DOHH2 (cell line): ENCODE measurements around the gene ASXL1.

Source experiments
- H3F3A ChIP-seq: fragments of 200-600 bp; sonication (generic), shearing (Covaris generic); 2 replicates; pipeline ENCODE4 v1.6.0; 2016; ENCODE audit warnings: antibody characterized with exemption, mild to moderate bottlenecking; ENCODE audit not compliant: control insufficient read depth, insufficient read depth
- H3K27ac ChIP-seq: fragments of 200-600 bp; sonication (generic); 2 replicates; pipeline ENCODE4 v1.5.1; 2014; ENCODE audit warnings: low read depth, mild to moderate bottlenecking, low read length, moderate library complexity
- H3K27me3 ChIP-seq: fragments of 200-600 bp; sonication (generic); 2 replicates; pipeline ENCODE4 v1.6.1; 2014; ENCODE audit warnings: mild to moderate bottlenecking, low read length, mixed read lengths; ENCODE audit not compliant: control insufficient read depth
- H3K36me3 ChIP-seq: fragments of 200-600 bp; sonication (generic); 2 replicates; pipeline ENCODE4 v1.6.1; 2014; ENCODE audit warnings: mild to moderate bottlenecking, low read length, moderate library complexity, mixed read lengths; ENCODE audit not compliant: control insufficient read depth
- H3K4me1 ChIP-seq: fragments of 200-600 bp; sonication (generic); 2 replicates; pipeline ENCODE4 v1.6.1; 2014; ENCODE audit warnings: mild to moderate bottlenecking, low read length, mixed read lengths; ENCODE audit not compliant: control insufficient read depth
- H3K4me2 ChIP-seq: fragments of 200-600 bp; sonication (generic); 2 replicates; pipeline ENCODE4 v1.6.0; 2014; ENCODE audit warnings: mild to moderate bottlenecking, low read length, moderate library complexity
- H3K4me3 ChIP-seq: fragments of 200-600 bp; sonication (generic); 2 replicates; pipeline ENCODE4 v1.5.1; 2014; ENCODE audit warnings: mild to moderate bottlenecking, low read length, mixed read lengths
- H3K79me2 ChIP-seq: fragments of 200-600 bp; sonication (generic); 2 replicates; pipeline ENCODE4 v1.6.1; 2014; ENCODE audit warnings: mild to moderate bottlenecking, low read length, mixed read lengths; ENCODE audit not compliant: control insufficient read depth
- H3K9me2 ChIP-seq: fragments of 200-600 bp; sonication (generic); replicated peaks from 2 replicates; pipeline ENCODE4 v1.6.1; 2014; ENCODE audit warnings: mild to moderate bottlenecking, low read length, mixed read lengths; ENCODE audit not compliant: control insufficient read depth
- H3K9me3 ChIP-seq: fragments of 200-600 bp; sonication (generic); 2 replicates; pipeline ENCODE4 v1.6.1; 2014; ENCODE audit warnings: antibody characterized with exemption, low read length, mixed read lengths; ENCODE audit not compliant: control insufficient read depth, insufficient read depth
- H4K20me1 ChIP-seq: fragments of 200-600 bp; sonication (generic); 2 replicates; pipeline ENCODE4 v1.6.0; 2014; ENCODE audit warnings: low read depth, mild to moderate bottlenecking, antibody characterized with exemption, low read length, moderate library complexity; ENCODE audit not compliant: control insufficient read depth, insufficient read depth
- CTCF ChIP-seq: fragments of 200-600 bp; sonication (generic); IDR thresholded peaks from one replicate; pipeline ENCODE4 v1.5.1; 2014; ENCODE audit warnings: antibody characterized with exemption, mild to moderate bottlenecking, low read depth, low read length; ENCODE audit not compliant: poor library complexity, severe bottlenecking
- EZH2phosphoT487 ChIP-seq: fragments of 200-600 bp; sonication (generic); IDR thresholded peaks from 2 replicates; pipeline ENCODE4 v1.6.1; 2017; ENCODE audit warnings: borderline replicate concordance, mild to moderate bottlenecking, antibody characterized with exemption, low read length, moderate library complexity, mixed read lengths

ASXL1 gene

GRCh38 chr20:32453467-32454163, 95.5 kb downstream of the ASXL1 start:
- Histone ChIP-seq H4K20me1 (no peaks in the 10 kb centered on the region), H3K4me3 (no peak overlapping the region), H3K27me3 (no peaks in the 10 kb centered on the region), H3F3A (no peaks in the 10 kb centered on the region; the same call in 1 of the 2 replicates), H3K4me2 (no peak overlapping the region), H3K79me2 (no peaks in the 10 kb centered on the region), H3K36me3 (no peaks in the 10 kb centered on the region), H3K9me2 (no peaks in the 10 kb centered on the region), H3K4me1 (peaks cover 22% of the 10 kb centered on the region), H3K9me3 (no peaks in the 10 kb centered on the region), H3K27ac (no peak overlapping the region)
- TF ChIP-seq EZH2phosphoT487 (no peak), CTCF (no peak)

GRCh38 chr20:32454164-32455145, 96.3 kb downstream of the ASXL1 start:
- H3K79me2 ChIP-seq = no peaks in the 10 kb centered on the region
- no peak for TF ChIP-seq EZH2phosphoT487
- H3K9me2 ChIP-seq = no peaks in the 10 kb centered on the region
- H3K36me3 ChIP-seq = no peaks in the 10 kb centered on the region
- H3K4me3 ChIP-seq = no peak overlapping the region
- H3K9me3 ChIP-seq = no peaks in the 10 kb centered on the region
- H4K20me1 ChIP-seq = no peaks in the 10 kb centered on the region
- H3F3A ChIP-seq = no peaks in the 10 kb centered on the region
- H3K4me1 ChIP-seq = peaks cover 21% of the 10 kb centered on the region
- H3K27ac ChIP-seq = no peak overlapping the region
- H3K4me2 ChIP-seq = no peak overlapping the region
- H3K27me3 ChIP-seq = no peaks in the 10 kb centered on the region

GRCh38 chr20:32455171-32455900, 97.2 kb downstream of the ASXL1 start:
- H3K79me2 ChIP-seq = no peaks in the 10 kb centered on the region
- no peak overlapping the region for H3K27ac ChIP-seq
- H3K4me3 ChIP-seq = no peak overlapping the region
- H3K4me1 ChIP-seq = peaks cover 12% of the 10 kb centered on the region
- no peaks in the 10 kb centered on the region for H4K20me1 ChIP-seq
- no peaks in the 10 kb centered on the region for H3F3A ChIP-seq
- H3K36me3 ChIP-seq = no peaks in the 10 kb centered on the region
- no peak overlapping the region for H3K4me2 ChIP-seq
- no peak for TF ChIP-seq CTCF
- no peak for TF ChIP-seq EZH2phosphoT487
- no peaks in the 10 kb centered on the region for H3K9me2 ChIP-seq
- H3K9me3 ChIP-seq = no peaks in the 10 kb centered on the region
- H3K27me3 ChIP-seq = no peaks in the 10 kb centered on the region
